ENCODE results near the gene PTCRA.
"Not testable (repeated sequence)": the region's sequence is repeated elsewhere in the genome, so short reads cannot be mapped to it uniquely, and the experiment has no call there.

The PTCRA gene, protein sequence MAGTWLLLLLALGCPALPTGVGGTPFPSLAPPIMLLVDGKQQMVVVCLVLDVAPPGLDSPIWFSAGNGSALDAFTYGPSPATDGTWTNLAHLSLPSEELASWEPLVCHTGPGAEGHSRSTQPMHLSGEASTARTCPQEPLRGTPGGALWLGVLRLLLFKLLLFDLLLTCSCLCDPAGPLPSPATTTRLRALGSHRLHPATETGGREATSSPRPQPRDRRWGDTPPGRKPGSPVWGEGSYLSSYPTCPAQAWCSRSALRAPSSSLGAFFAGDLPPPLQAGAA

DNA sequence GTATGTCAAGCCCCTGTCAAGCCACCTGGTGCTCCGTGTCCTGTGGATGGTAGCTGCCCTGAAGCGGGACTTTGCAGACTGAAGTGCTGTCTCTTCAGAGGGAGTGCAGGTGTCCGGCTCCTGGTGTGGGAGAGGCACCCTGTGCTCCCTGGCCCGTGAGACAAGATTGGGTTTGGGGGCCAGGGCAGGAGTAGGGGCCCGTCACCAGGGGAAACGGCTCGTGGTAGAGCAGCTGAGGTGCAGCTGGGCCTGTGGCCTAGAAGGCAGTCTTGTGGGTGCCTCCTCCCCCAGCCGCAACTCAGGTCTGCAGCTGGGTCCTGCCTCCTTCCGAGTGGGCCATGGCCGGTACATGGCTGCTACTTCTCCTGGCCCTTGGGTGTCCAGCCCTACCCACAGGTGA is at the start of gene PTCRA:
Gene PTCRA, plus strand, starts transcription at position 322 of the 400 bp plus-strand sequence. Its CDS starts 17 bp downstream, at position 339.
- no peak for DNase-seq

DNA sequence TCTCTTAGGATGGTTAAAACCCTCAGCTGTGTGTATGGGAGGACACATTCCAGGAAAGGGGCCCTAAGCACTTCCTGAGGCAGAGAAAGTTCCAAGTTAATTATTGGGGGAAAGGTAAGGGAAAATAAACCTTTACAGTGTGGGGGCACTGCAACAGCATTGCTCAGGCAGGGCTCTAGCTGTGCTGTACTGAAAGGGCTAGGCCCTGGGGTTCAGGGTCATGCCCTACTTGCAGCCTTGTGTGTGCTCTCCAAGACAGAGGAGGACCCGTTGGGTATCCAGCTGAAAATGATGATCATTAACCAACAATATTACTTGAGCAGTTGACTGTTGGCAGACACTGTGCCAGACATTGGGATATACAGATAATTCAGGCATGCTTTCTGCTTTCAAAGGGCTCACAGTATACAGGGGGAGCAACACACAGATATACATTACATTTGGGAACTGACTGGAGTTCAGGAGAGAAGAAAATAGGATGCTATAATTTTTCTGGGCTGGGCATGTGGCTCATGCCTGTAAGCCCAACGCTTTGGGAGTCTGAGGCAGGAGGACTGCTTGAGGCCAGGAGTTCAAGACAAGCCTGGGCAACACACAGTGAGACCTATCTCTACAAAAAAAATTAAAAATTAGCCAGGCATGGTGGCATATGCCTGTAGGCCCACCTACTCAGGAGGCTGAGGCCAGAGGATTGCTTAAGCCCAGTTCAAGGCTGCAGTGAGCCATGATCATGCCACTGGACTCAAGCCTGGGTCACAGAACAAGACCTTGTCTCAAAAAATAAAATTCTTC is 45.5 kb upstream of the PTCRA start:
- DNase-seq, result no peak

DNA sequence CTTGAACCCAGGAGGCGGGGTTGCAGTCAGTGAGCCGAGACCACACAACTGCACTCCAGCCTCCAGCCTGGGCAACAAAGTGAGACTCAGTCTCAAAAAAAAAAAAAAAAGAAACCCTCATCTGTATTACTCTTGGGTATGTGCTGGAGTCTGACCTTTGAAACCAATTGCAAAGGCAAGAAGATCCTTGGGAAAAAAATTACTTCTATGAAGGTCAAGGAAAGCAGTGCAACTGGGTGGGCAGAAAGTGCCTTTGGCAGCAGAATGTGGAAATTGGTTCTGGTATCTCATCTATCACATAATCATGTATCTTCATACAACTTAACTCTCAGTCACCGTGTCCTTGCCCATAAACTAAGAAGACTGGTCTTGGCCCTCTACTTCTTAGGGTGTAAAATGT is 44.1 kb upstream of the PTCRA start:
- no peak for DNase-seq

DNA sequence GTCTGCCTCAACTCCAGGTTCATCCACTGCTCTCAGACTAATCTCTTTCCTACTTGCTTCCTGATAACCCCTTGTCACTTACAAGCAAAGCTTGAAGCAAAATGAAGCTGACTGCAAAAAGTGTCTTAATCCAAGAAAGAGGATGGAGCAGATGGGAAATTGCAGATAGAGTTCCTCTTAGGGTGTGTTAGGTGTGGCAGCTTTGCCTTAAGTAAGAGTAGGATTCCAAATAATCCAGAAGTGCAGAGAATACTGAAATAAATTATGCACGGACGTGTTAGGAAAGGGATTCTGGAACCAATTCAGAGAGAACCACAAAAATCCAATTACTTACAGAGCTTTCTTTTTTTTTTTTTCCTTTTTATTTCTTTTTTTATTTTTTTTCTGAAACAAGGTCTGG is 42.5 kb upstream of the PTCRA start:
- DNase-seq, result no peak

DNA sequence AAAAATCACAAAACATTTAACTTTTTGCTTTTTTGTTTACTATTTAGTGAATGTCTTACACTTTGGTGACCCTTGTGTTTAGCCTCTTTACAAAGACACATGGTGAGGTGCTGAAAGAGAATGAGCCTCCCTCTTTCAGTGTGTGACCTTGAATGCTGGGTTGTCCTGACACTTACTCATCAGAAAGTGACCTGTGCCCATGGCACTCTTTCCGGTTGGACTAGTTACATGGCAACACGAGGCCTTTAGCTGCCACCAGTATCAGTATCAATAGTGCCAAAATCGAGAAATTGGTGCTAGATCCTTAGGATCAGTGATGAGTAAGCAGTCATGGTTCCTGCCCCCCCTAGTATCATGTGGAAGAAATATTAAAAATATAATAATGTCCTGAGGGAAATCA is 38.2 kb upstream of the PTCRA start:
- no peak for DNase-seq

DNA sequence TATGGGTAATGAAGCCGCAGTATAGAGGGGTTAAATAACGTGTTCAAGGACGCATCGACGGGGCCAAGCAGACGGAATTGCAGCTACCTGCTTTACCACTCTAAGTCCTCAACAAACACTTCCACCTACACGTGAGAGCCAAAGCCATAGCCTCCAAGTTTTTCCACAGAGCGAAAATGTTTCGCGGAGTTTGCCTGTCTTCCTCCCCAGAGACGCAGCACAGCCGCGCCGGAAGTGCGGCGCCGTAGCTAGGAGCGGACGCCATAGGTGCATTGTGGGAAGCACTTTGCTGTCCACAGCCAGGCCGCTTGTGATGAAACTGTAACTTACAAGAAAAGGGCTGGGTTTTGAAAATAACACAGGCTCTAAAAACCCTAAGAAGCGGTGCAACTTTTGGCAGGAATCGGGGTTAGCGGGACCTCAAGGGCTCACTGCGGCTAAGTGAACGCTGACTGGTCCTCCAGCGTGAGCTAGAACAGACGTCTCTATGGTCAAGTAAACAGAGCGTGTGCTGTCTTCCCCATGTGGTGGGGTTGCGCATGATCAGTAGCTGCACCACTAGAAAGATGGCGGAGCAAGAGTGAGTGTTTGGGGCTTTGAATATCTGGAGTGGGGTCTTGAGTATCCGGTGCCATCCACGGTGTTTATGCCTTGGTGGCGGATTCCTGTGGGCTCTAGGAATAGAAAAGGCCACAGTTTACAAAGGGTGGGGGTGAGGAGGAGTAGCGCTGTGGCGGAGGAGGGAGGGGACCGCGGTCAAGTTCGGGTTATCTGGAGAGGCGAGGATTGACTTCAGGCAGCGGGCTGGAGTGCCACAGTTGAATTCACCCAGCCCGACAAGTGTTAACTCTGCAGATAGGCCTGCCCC is 36.2 kb upstream of the PTCRA start, which contains the start of gene RPL7L1:
Gene RPL7L1, plus strand, starts transcription at position 245 of the 868 bp plus-strand sequence. Its CDS starts 295 bp downstream, at position 540.
- peak; percentile 87 to 89 for DNase-seq

DNA sequence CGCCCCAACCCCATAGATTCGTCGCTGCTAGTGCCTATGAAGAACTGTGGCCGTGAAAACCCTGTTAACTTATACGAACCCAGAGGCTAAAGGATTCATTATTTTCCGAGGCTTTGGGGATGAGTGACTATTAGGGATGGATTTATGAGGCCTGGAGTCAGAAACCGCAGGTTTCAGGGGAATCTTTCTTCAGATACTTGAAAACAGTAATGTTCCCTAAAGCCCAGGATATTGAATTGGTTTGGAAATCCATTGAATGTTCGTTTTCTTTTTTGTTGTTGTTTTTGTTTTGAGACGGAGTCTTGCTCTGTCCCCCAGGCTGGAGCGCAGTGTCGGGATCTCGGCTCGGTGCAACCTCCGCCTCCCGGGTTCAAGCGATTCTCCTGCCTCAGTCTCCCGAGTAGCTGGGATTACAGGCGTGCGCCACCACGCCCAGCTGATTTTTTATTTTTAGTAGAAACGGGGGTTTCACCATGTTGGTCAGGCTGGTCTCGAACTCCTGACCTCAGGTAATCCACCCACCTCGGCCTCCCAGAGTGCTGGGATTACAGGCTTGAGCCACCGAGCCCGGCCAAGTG is 35.5 kb upstream of the PTCRA start:
- not testable (repeated sequence) for DNase-seq

DNA sequence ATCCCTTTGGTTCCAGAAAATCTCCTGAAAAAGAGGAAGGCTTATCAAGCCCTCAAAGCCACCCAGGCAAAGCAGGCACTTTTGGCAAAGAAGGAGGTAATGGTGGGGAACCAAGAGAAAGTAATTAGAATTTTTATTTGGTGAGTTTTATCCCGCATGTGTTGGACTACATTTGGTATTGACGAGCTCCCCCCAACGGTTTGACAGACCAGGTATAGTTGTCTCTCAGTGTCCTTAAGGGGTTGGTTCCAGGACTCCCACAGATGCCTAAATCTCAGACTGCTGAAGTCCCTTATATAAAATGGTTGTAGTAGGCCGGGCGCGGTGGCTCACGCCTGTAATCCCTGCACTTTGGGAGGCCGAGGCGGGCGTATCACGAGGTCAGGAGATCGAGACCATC is 35.0 kb upstream of the PTCRA start:
- not testable (repeated sequence) for DNase-seq

DNA sequence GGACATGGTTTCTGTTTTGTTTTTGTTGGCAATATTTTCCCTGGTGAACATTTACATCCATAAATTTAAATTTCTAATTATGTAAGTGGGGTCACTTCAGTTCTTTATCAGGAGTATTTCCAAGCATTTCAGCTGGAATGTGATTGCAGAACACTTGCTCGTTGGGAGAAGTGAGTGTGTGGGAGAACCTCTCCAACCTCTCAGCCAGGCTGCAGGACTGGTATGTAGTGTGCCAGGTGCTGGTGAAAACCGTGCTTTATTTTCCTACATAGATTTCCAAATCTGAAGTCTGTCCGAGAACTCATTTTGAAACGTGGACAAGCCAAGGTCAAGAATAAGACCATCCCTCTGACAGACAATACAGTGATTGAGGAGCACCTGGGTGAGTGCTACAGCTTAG is 30.2 kb upstream of the PTCRA start:
- DNase-seq, result no peak

DNA sequence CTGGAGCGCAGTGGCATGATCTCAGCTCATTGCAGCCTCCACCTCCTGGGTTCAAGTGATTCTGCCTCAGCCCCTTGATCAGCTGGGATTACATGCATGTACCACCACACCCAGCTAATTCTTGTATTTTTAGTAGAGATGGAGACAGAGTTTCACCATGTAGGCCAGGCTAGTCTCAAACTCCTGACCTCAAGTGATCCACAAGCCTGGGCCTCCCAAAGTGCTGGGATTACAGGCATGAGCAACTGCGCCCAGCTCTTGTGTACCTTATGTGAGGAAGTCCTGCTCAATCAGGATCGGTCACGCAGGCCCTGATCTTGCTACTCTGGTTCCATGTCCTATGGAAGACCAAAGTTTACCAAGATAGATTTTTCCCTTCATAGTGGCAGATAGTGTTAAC is 27.7 kb upstream of the PTCRA start:
- not testable (repeated sequence) for DNase-seq

DNA sequence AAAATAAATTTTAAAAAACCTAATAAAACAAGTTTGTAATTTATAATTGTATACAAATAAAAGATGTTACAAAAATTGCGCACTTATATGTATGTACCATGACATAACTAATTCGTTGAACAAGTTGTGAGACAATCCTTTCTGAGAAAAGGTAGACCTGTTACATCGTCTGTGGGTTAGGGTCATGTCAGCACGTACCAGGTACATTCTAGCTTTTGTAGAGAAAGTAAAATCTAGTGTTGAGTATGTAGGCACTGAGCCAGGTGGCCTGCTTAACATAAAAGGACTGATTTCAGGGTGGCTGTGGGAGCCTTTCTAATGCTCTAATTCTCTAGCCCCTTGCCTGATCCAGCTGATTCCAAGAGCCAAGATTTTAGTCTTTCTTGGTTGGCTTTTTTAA is 26.0 kb upstream of the PTCRA start:
- no peak for DNase-seq

DNA sequence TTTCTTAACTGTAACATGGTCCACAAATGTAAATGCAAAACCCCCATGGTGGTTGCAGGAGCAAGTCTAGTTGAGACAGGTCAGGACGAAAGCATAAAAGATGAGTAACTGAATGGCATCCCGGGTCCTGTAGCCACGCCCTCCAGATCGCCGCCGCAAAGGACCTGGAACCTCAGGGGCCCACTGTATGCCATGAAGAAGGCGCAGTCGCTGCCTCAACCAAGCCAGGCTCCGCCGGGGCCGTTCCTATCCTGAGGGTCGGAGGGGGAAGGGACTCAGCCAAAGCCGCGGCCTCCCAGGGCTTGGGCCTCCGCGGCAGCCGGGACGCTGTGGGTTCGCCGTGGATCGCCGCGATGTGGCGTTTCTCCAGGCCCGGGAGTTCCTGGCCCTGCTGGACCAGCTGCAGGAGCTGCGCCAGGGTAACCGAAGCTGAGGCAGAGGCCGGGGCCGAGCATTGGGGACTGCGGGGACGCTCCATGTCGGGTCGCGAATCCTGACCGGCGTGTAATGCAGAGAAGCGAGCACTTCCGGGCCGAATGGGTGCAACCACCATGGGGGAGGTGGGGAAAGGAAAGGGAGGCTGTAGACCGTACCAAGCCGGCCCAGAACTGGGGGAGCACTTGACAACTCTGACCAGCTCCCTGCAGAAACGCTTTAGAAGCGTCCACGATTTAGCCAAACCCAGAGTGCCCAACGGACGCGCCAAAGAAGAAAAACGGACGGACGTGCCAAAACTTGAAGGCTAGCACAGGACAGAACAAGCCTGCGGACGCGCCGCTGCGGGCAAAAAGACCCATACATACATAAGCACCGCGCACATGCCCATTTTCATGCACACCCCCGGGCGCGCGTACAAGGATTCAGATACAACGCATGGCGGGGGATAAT is 25.3 kb upstream of the PTCRA start:
- peak; percentile 90 to 95 for DNase-seq

DNA sequence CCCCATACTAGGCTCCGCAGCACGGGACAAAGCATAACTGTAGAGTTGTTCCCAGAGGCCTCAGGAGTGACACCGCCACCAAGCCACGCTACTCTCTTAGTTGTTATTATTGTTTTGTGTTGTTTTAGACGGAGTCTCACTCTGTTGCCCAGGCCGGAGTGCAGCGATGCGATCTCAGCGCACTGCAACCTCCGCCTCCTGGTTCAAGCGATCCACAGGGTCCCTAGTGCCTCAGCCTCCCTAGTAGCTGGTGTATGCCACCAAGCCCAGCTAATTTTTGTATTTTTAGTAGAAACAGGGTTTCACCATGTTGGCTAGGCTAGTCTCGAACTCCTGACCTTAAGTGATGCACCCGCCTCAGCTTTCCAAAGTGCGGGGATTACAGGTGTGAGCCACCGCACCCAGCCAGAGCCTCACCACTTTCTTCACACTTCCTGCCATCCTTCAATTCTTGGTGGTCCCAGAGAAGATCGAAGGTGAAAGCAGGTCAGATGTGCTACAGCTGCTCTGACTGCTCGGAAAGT is 24.6 kb upstream of the PTCRA start:
- DNase-seq, result no peak

DNA sequence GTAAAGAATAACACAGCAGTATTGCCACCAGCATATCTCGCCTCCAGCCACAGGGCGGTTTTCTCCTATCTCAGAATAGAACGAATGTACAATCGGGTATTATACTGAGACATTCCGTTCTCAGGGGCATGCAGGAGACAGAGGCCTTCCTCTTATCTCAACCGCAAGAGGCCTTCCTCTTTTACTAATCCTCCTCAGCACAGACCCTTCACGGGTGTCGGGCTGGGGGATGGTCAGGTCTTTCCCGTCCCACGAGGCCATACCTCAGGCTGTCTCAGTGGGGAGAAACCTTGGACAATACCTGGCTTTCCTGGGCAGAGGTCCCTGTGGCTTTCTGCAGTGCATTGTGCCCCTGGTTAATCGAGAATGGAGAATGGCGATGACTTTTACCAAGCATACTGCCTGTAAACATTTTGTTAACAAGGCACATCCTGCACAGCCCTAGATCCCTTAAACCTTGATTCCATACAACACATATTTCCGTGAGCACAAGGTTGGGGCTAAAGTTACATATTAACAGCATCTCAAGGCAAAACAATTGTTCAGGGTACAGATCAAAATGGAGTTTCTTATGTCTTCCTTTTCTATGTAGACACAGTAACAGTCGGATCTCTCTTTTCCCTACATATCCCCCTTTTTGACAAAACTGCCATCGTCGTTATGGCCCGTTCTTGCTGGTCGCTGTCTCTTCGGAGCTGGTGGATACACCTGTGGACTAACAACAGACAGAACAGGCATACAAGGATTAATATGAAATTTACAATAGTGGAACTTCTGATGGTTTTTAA is 21.6 kb upstream of the PTCRA start:
- DNase-seq, result not testable (repeated sequence)

DNA sequence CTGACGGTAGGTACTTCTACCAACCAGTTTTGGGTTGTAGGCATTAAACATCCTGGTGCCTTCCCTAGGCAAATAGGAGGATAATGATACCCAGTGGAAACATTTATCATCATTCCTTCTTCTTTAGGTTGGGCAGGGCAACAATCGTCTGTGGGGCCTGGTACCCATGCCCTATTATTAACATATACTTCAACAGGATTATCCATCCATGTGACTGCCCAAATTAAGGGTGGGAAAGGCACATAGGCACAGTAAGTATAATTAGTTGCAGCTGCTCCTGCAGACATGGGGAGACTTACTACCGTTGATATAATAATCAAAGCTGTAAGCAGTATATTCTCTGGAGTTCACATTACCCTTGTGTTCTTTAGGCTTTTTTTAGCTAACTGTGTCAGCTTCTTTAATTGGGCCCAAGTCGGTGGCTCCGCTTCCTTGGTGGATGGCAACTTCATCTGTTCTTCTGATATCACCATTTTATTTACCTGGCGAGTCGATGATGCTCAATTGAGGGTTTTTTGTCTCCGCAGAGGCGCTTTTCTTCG is 19.6 kb upstream of the PTCRA start:
- no peak for DNase-seq

DNA sequence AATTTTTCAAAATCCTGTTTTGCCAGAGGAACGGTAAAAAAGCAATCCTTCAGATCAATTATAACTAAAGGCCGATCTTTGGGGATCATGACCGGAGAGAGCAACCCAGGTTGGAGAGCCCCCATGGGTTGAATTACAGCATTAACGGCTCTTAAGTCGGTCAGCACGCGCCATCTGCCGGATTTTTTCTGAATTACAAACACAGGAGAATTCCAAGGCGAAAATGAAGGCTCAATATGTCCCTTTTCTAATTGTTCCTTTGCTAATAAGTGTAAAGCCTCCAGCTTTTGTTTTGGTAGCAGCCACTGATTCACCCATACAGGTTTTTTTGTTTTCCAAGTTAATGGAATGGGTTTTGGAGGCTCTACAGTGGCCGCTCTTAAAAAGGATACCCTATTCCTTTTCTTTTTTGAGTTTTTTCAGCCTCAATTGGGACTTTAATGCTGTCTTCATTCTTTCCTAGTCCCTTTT is 16.9 kb upstream of the PTCRA start:
- peak; percentile 9 to 84 for DNase-seq

DNA sequence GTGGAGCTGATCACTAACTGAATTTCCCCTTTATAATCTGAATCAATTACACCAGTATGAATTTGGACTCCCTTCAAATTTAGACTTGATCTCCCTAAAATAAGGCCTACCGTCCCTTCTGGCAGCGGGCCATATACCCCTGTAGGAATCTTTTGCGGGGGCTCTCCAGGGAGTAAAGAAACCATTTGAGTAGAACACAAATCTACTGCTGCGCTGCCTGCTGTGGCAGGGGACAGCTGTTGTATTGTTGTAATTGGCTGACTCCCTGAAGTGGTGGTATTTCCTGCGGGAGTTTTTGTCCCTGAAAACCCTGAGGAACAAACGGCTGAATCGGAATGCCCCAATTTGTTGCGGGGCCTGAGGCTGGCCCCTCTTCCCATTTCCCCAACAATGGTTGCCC is 16.0 kb upstream of the PTCRA start:
- DNase-seq, result no peak

DNA sequence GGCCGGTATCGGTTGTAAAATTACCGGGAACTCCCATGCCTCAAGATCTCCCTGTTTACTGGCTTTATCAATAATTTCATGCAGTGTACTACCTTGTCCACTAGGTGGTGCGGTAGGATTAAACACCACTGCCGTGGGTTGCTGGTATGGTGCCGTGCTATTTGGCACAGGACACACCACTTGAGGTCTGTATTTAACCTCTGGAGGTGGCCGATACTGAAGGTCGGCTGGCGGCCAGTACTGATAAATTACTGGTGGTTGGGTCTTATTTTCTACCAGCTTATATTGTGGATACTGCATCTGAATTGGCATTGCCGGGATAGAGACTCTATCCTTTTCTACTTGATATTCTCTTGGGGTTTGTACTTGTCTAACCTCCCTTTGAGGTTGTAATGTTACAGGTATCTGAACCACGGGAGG is 14.3 kb upstream of the PTCRA start:
- peak; percentile 85 to 92 for DNase-seq

DNA sequence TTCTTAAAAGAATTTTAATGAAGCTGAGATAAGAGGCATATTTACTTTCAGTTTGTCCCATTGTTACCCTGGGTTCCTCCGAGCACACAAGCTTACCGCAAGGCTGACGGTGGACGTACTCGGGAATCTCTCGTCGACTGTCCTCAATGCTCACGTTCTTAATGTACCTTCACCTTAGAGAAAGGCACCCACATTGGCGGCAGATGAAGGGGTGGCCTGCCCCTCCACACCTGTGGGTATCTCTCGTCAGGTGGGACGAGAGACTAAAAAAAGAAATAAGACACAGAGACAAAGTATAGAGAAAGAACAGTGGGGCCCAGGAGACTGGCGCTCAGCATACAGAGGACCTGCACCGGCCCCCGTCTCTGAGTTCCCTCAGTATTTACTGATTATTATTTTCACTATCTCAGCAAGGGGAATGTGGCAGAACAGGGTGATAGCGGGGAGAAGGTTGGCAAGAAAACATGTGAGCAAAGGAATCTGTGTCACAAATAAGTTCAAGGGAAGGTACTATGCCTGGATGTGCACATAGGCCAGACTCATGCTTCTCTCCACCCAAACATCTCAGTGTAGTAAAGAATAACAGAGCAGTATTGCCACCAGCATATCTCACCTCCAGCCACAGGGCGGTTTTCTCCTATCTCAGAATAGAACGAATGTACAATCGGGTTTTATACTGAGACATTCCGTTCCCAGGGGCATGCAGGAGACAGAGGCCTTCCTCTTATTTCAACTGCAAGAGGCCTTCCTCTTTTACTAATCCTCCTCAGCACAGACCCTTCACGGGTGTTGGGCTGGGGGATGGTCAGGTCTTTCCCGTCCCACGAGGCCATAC is 13.2 kb upstream of the PTCRA start:
- DNase-seq, result not testable (repeated sequence)
